RWPE2 (cell line): ENCODE measurements around the gene SGO1.

Source experiments
- ATAC-seq: fragments of 200-7000 bp; cut with Tn5 transposase; 3 replicates; pipeline ENCODE4 v1.9.1; 2021; ENCODE audit warnings: low read depth
- DNase-seq: peaks from one replicate; pipeline ENCODE4 v3.0.0-alpha.2; 2020; ENCODE audit warnings: low spot score
- H3K27ac ChIP-seq: fragments of 450-650 bp; 2 replicates; pipeline ENCODE4 v1.5.1; 2017; ENCODE audit warnings: mild to moderate bottlenecking; ENCODE audit not compliant: poor library complexity, severe bottlenecking
- H3K27me3 ChIP-seq: fragments of 250-450 bp; sonication (Bioruptor Pico); 2 replicates; pipeline ENCODE4 v1.5.1; 2021; ENCODE audit warnings: mild to moderate bottlenecking, moderate library complexity; ENCODE audit not compliant: insufficient read depth, poor library complexity, severe bottlenecking
- H3K36me3 ChIP-seq: fragments of 250-450 bp; sonication (Bioruptor Pico); 2 replicates; pipeline ENCODE4 v1.5.1; 2020; ENCODE audit warnings: low read depth, mild to moderate bottlenecking, moderate library complexity
- H3K4me1 ChIP-seq: fragments of 250-450 bp; sonication (Bioruptor Pico); 2 replicates; pipeline ENCODE4 v1.5.1; 2021; ENCODE audit warnings: mild to moderate bottlenecking, moderate library complexity; ENCODE audit not compliant: insufficient read depth, poor library complexity, severe bottlenecking
- H3K4me3 ChIP-seq: fragments of 250-450 bp; sonication (Bioruptor Pico); 2 replicates; pipeline ENCODE4 v1.5.1; 2021; ENCODE audit warnings: mild to moderate bottlenecking, moderate library complexity; ENCODE audit not compliant: severe bottlenecking
- H3K9me3 ChIP-seq: fragments of 250-450 bp; sonication (Bioruptor Pico); 2 replicates; pipeline ENCODE4 v1.5.1; 2021; ENCODE audit warnings: mild to moderate bottlenecking, moderate library complexity; ENCODE audit not compliant: severe bottlenecking
- CTCF ChIP-seq: fragments of 450-650 bp; IDR thresholded peaks from one replicate; pipeline ENCODE4 v1.5.1; 2017; ENCODE audit warnings: mild to moderate bottlenecking, moderate library complexity; ENCODE audit not compliant: poor library complexity, severe bottlenecking

SGO1 gene

GRCh38 chr3:20185331-20185678 lies 701 bp downstream of the SGO1 start:
- no peaks in the 10 kb centered on the region for H3K27me3 ChIP-seq
- H3K4me1 ChIP-seq: peaks cover 13% of the 10 kb centered on the region
- ATAC-seq: peak; percentile 24
- no peak for TF ChIP-seq CTCF
- peaks cover 38% of the 10 kb centered on the region for H3K36me3 ChIP-seq
- peak overlapping the region; percentile 62 for H3K4me3 ChIP-seq
- DNase-seq: no peak
- H3K9me3 ChIP-seq: no peaks in the 10 kb centered on the region
- peak overlapping the region; percentile 68 for H3K27ac ChIP-seq

GRCh38 chr3:20182206-20182605 lies 3.8 kb downstream of the SGO1 start:
- ATAC-seq (no peak), DNase-seq (no peak)
- Histone ChIP-seq H3K36me3 (peaks cover 61% of the 10 kb centered on the region), H3K4me1 (peaks cover 9% of the 10 kb centered on the region), H3K27me3 (no peaks in the 10 kb centered on the region), H3K4me3 (no peak overlapping the region), H3K27ac (no peak overlapping the region), H3K9me3 (no peaks in the 10 kb centered on the region)
- TF ChIP-seq CTCF: no peak

- Histone ChIP-seq H3K27me3 (no peaks in the 10 kb centered on the region), H3K9me3 (no peaks in the 10 kb centered on the region), H3K4me3 (no peak overlapping the region), H3K27ac (no peak overlapping the region), H3K4me1 (peaks cover 9% of the 10 kb centered on the region), H3K36me3 (peaks cover 71% of the 10 kb centered on the region)
- ATAC-seq (no peak), DNase-seq (no peak)
- TF ChIP-seq CTCF: no peak
These were observed 4.7 kb downstream of the SGO1 start for GRCh38 chr3:20181276-20181675.

GRCh38 chr3:20173844-20174410 lies 12.1 kb downstream of the SGO1 start:
- Histone ChIP-seq H3K9me3 (no peaks in the 10 kb centered on the region), H3K27ac (no peak overlapping the region), H3K4me3 (no peak overlapping the region), H3K27me3 (no peaks in the 10 kb centered on the region), H3K36me3 (peaks cover 81% of the 10 kb centered on the region), H3K4me1 (no peaks in the 10 kb centered on the region)
- no peak for TF ChIP-seq CTCF
- ATAC-seq (no peak), DNase-seq (no peak)

GRCh38 chr3:20161714-20162113 lies 24.3 kb downstream of the SGO1 start:
- Histone ChIP-seq H3K4me1 (no peaks in the 10 kb centered on the region), H3K4me3 (no peak overlapping the region), H3K27me3 (no peaks in the 10 kb centered on the region), H3K27ac (no peak overlapping the region), H3K36me3 (peaks cover 66% of the 10 kb centered on the region), H3K9me3 (no peaks in the 10 kb centered on the region)
- no peak for ATAC-seq
- no peak for TF ChIP-seq CTCF
- no peak for DNase-seq
